ENCODE results near the gene RNF213.

The RNF213 gene

DNA sequence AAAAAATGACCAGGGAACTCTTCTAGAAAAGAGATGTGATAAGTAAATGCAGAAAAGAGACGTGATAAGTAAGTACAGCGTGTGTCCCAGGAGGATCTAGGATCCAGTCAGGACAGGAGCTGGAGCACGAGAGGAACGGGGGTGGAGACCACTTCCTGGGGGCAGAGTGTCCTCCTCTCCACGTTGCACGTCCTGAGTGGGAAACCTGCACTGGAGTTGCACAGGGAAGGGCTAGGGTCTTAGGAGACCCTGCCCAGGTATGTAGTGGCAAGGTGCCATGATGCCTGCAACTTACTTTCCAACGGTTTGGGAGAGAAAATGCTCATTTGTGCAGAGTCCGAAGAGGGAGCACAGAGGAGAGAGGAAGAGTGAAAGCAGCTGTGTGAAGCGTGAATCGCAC lies 55.8 kb downstream of the RNF213 start:
- TF ChIP-seq MEIS1 (CRISPR knock-in tag; IDR thresholded peaks at IDR 0.05; ENCODE audit: borderline replicate concordance): no peak
- no peak for TF ChIP-seq ZNF341 (tag by site-specific recombination; IDR thresholded peaks at IDR 0.05; ENCODE audit: low read depth)
- TF ChIP-seq ZNF354C (tag by site-specific recombination; IDR thresholded peaks at IDR 0.05; ENCODE audit: borderline replicate concordance, low read depth): no peak
- no peak for TF ChIP-seq BCL11B (tag by site-specific recombination; IDR thresholded peaks at IDR 0.05; ENCODE audit: low read depth)
- TF ChIP-seq ZNF324 (tag by site-specific recombination; IDR thresholded peaks at IDR 0.05): no peak
- no peak for TF ChIP-seq GLI2 (tag by site-specific recombination; IDR thresholded peaks at IDR 0.05; ENCODE audit: borderline replicate concordance, low read depth)
- TF ChIP-seq ZNF660 (tag by site-specific recombination; IDR thresholded peaks at IDR 0.05): no peak
- no peak for TF ChIP-seq ZNF776 (tag by site-specific recombination; IDR thresholded peaks at IDR 0.05; ENCODE audit: borderline replicate concordance)
- no peak for TF ChIP-seq ZNF785 (tag by site-specific recombination; IDR thresholded peaks at IDR 0.05)
- TF ChIP-seq ZSCAN4 (tag by site-specific recombination; IDR thresholded peaks at IDR 0.05): no peak
- no peak overlapping the region for H3K4me3 ChIP-seq (ENCODE audit: low read depth, low read length)
- no peak overlapping the region for H3K27ac ChIP-seq (ENCODE audit: extremely low read depth, low read depth, low read length)
- H3K4me1 ChIP-seq (ENCODE audit: control insufficient read depth, insufficient read depth, low read length): no peaks in the 10 kb centered on the region
- peaks cover 16 to 78% of the 10 kb centered on the region in 2 experiments for H3K36me3 ChIP-seq (ENCODE audit: control insufficient read depth in 2 of 2, insufficient read depth in 1 of 2, low read length in 2 of 2)
- CTCF ChIA-PET: interaction anchor here (0.6 kb wide), 1 partner anchor 1163 kb away, joined by 3 read pairs; no protein-coding TSS in a partner anchor
- no peaks in the 10 kb centered on the region for H3K9me3 ChIP-seq (ENCODE audit: control insufficient read depth, insufficient read depth, low read depth, low read length)
- POLR2A ChIA-PET: no interaction called here

DNA sequence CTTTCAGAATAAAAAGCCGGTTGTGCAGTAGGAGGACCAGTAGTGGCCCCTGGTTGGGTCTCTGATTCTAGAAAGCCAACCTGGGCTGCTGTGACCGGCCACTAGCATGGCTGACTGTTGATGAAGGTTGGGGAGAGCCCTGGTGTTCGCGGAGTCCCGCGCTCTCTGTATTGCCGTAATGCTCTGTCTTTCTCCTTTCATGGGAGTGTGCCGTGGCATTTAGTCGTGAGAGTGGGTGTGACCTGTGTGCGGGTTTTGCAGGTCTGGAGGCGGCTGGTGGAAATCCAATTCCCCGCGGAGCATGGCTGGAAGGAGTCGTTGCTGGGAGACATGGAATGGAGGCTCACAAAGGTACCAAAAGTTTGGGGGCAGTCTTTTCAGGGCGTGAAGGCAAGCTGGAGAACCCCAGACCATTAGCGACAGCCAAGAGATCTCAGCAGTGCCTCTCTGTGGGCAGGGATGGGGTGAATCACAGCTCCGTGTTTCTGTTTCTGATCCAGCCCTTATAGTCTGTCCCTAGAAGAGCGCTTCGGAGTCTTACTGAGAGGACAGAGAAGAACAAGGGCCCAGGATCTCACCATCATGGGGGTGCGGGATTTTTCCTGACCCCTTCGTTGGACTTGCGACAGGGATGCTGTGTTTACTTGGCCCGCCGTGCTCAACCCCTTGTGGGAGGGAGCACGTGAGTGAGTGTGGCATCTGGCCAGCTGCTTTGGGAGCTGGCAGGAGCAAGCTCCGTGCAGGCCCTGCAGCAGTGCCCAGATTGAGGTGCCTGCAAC lies 56.5 kb downstream of the RNF213 start:
- Histone ChIP-seq H3K9me3 (ENCODE audit: control insufficient read depth, insufficient read depth, low read depth, low read length) (no peaks in the 10 kb centered on the region), H3K36me3 (ENCODE audit: control insufficient read depth in 2 of 2, insufficient read depth in 1 of 2, low read length in 2 of 2) (peaks cover 12 to 77% of the 10 kb centered on the region in 2 experiments), H3K27ac (ENCODE audit: extremely low read depth, low read depth, low read length) (no peak overlapping the region), H3K4me3 (ENCODE audit: low read depth, low read length) (no peak overlapping the region), H3K4me1 (ENCODE audit: control insufficient read depth, insufficient read depth, low read length) (no peaks in the 10 kb centered on the region)
- ChIA-PET CTCF (interaction anchor here (0.5 to 0.6 kb wide), 2 partner anchors 309 to 1162 kb away, joined by 3 to 4 read pairs; no protein-coding TSS in a partner anchor), POLR2A (no interaction called here)
- TF ChIP-seq ZNF24 (tag by site-specific recombination; IDR thresholded peaks at IDR 0.05) (no peak), ZFHX2 (tag by site-specific recombination; conservative IDR thresholded peaks at IDR 0.05) (peak; percentile 32; the same call in 1 of the 2 replicates), ZNF544 (tag by site-specific recombination; IDR thresholded peaks at IDR 0.05) (no peak), ZNF132 (tag by site-specific recombination; IDR thresholded peaks at IDR 0.05; ENCODE audit: borderline replicate concordance) (no peak), ZNF423 (tag by site-specific recombination; IDR thresholded peaks at IDR 0.05) (no peak)

DNA sequence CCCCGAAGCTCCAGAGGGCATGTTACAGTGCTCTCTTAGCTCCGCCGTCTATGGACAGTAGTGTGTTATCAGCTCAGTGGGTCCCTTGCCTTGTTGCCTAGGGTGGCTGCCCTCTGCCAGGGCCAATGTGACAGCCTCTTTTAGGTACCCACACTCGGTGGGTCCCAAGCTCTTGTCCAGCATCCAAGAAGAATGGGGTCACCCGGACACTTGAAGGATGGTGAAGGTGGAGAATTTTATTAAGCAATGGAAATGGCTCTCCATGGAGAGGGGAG lies 57.0 kb downstream of the RNF213 start:
- H3K27ac ChIP-seq (ENCODE audit: extremely low read depth, low read depth, low read length): no peak overlapping the region
- no peaks in the 10 kb centered on the region for H3K4me1 ChIP-seq (ENCODE audit: control insufficient read depth, insufficient read depth, low read length)
- H3K9me3 ChIP-seq (ENCODE audit: control insufficient read depth, insufficient read depth, low read depth, low read length): no peaks in the 10 kb centered on the region
- H3K36me3 ChIP-seq (ENCODE audit: control insufficient read depth in 2 of 2, insufficient read depth in 1 of 2, low read length in 2 of 2): peaks cover 12 to 75% of the 10 kb centered on the region in 2 experiments
- CTCF ChIA-PET: no interaction called here
- POLR2A ChIA-PET: no interaction called here
- no peak overlapping the region for H3K4me3 ChIP-seq (ENCODE audit: low read depth, low read length)
- no peak for TF ChIP-seq ZNF157 (tag by site-specific recombination; IDR thresholded peaks at IDR 0.05)
- no peak for TF ChIP-seq YY1 (tag by site-specific recombination; IDR thresholded peaks at IDR 0.05)
- TF ChIP-seq ZNF600 (tag by site-specific recombination; IDR thresholded peaks at IDR 0.05): no peak
- TF ChIP-seq ZNF391 (tag by site-specific recombination; IDR thresholded peaks at IDR 0.05; ENCODE audit: borderline replicate concordance, low read depth): no peak
- TF ChIP-seq, protein P1, sequence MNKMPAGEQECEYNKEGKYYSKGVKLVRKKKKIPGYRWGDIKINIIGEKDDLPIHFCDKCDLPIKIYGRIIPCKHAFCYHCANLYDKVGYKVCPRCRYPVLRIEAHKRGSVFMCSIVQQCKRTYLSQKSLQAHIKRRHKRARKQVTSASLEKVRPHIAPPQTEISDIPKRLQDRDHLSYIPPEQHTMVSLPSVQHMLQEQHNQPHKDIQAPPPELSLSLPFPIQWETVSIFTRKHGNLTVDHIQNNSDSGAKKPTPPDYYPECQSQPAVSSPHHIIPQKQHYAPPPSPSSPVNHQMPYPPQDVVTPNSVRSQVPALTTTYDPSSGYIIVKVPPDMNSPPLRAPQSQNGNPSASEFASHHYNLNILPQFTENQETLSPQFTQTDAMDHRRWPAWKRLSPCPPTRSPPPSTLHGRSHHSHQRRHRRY (tag by site-specific recombination; IDR thresholded peaks at IDR 0.05): no peak
- no peak for TF ChIP-seq ZNF404 (tag by site-specific recombination; IDR thresholded peaks at IDR 0.05)
- TF ChIP-seq ZNF76 (tag by site-specific recombination; IDR thresholded peaks at IDR 0.05; ENCODE audit: borderline replicate concordance, low read depth): no peak
- no peak for TF ChIP-seq ZFP41 (tag by site-specific recombination; IDR thresholded peaks at IDR 0.05; ENCODE audit: borderline replicate concordance)
- no peak for TF ChIP-seq ZBTB8A (tag by site-specific recombination; IDR thresholded peaks at IDR 0.05)
- no peak for TF ChIP-seq ZNF514 (tag by site-specific recombination; IDR thresholded peaks at IDR 0.05)
- no peak for TF ChIP-seq ZNF747 (tag by site-specific recombination; IDR thresholded peaks at IDR 0.05)
- TF ChIP-seq ZFHX2 (tag by site-specific recombination; conservative IDR thresholded peaks at IDR 0.05): no peak
- no peak for TF ChIP-seq GLIS1 (tag by site-specific recombination; IDR thresholded peaks at IDR 0.05)
- TF ChIP-seq, protein P2, sequence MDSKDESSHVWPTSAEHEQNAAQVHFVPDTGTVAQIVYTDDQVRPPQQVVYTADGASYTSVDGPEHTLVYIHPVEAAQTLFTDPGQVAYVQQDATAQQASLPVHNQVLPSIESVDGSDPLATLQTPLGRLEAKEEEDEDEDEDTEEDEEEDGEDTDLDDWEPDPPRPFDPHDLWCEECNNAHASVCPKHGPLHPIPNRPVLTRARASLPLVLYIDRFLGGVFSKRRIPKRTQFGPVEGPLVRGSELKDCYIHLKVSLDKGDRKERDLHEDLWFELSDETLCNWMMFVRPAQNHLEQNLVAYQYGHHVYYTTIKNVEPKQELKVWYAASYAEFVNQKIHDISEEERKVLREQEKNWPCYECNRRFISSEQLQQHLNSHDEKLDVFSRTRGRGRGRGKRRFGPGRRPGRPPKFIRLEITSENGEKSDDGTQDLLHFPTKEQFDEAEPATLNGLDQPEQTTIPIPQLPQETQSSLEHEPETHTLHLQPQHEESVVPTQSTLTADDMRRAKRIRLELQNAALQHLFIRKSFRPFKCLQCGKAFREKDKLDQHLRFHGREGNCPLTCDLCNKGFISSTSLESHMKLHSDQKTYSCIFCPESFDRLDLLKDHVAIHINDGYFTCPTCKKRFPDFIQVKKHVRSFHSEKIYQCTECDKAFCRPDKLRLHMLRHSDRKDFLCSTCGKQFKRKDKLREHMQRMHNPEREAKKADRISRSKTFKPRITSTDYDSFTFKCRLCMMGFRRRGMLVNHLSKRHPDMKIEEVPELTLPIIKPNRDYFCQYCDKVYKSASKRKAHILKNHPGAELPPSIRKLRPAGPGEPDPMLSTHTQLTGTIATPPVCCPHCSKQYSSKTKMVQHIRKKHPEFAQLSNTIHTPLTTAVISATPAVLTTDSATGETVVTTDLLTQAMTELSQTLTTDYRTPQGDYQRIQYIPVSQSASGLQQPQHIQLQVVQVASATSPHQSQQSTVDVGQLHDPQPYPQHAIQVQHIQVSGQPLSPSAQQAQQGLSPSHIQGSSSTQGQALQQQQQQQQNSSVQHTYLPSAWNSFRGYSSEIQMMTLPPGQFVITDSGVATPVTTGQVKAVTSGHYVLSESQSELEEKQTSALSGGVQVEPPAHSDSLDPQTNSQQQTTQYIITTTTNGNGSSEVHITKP (tag by site-specific recombination; IDR thresholded peaks at IDR 0.05): no peak

Measured in HEK293 (cell line).